Fibroblast of pulmonary artery (primary cell): Measurements from ENCODE around the gene PPP1R37.

Source experiments
- DNase-seq: peaks from one replicate; pipeline ENCODE4 v3.0.0-alpha.2; 2010; ENCODE audit warnings: low read depth
- H3K4me3 ChIP-seq: replicated peaks from 2 replicates; pipeline ENCODE4 v1.5.1; 2011; ENCODE audit warnings: low read depth, mild to moderate bottlenecking, control low read depth, low read length, moderate library complexity
- CTCF ChIP-seq: IDR thresholded peaks from 2 replicates; pipeline ENCODE4 v1.5.1; 2011; ENCODE audit warnings: mild to moderate bottlenecking, control low read depth, low read length, inconsistent platforms; ENCODE audit errors: missing control alignments

PPP1R37 gene

GRCh38 chr19:45087531-45087930, 5.4 kb upstream of the PPP1R37 start:
- DNase-seq: no peak
- TF ChIP-seq CTCF: no peak

GRCh38 chr19:45090034-45090433, 2.9 kb upstream of the PPP1R37 start:
- DNase-seq: no peak
- no peak overlapping the region for H3K4me3 ChIP-seq
- TF ChIP-seq CTCF: no peak

More at GRCh38 chr19:45087531-45087930, 5.4 kb upstream of the PPP1R37 start:
- H3K4me3 ChIP-seq: no peak overlapping the region

GRCh38 chr19:45090606-45091005, 2.4 kb upstream of the PPP1R37 start:
- TF ChIP-seq CTCF: no peak
- peak overlapping the region; percentile 92 for H3K4me3 ChIP-seq
- DNase-seq: no peak

GRCh38 chr19:45091031-45091923, 1.7 kb upstream of the PPP1R37 start:
- DNase-seq: peak; percentile 100
- peak overlapping the region; percentile 92 for H3K4me3 ChIP-seq
- no peak for TF ChIP-seq CTCF

- TF ChIP-seq CTCF: no peak
- DNase-seq: no peak
- H3K4me3 ChIP-seq: peak overlapping the region; percentile 92
Measured at GRCh38 chr19:45094137-45094536, 1.2 kb downstream of the PPP1R37 start.

- TF ChIP-seq CTCF: no peak
- H3K4me3 ChIP-seq: peak overlapping the region; percentile 92
- no peak for DNase-seq
Measured at GRCh38 chr19:45094707-45095106, 1.7 kb downstream of the PPP1R37 start.
